NB4 (cell line): Measurements from ENCODE around the gene GABRG3.

Source experiments
- POLR2A ChIP-seq: IDR thresholded peaks from 2 replicates; pipeline ENCODE4 v1.6.1; 2011; ENCODE audit warnings: mild to moderate bottlenecking; ENCODE audit not compliant: insufficient read length; ENCODE audit errors: extremely low read depth
- TF ChIP-seq, protein P1 (sequence below): IDR thresholded peaks from one replicate; pipeline ENCODE4 v1.5.1; 2012; ENCODE audit warnings: low read depth, low read length

DNA sequence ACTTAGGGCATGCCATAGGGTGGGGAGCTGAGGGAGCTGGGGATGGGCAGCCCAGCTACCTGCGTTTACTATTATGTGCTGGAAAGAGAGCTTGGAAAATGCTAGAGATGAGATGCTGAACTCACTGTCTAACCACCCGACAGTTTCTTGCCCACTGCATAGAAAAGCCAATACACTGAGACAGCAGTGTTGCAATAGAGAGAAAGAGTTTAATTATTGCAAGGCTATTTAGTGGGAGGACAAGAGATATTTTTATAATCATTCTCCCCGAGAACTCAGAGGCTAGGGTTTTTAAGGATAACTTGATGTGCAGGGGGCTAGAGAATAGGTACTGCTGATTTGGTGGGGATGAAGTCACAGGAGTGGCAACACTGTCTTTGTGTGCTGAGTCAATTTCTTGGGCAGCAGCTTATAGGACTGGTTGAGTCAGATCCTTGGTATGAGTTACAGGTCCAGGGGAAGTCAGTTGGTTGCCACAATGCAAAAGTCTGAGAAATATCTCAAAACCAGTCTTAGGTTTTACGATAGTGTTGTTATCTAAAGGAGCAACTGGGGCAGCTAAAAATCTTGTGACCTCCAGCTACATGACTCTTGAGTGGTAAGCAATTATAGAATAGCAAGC lies 205.9 kb downstream of the GABRG3 start:
- TF ChIP-seq, protein P1, sequence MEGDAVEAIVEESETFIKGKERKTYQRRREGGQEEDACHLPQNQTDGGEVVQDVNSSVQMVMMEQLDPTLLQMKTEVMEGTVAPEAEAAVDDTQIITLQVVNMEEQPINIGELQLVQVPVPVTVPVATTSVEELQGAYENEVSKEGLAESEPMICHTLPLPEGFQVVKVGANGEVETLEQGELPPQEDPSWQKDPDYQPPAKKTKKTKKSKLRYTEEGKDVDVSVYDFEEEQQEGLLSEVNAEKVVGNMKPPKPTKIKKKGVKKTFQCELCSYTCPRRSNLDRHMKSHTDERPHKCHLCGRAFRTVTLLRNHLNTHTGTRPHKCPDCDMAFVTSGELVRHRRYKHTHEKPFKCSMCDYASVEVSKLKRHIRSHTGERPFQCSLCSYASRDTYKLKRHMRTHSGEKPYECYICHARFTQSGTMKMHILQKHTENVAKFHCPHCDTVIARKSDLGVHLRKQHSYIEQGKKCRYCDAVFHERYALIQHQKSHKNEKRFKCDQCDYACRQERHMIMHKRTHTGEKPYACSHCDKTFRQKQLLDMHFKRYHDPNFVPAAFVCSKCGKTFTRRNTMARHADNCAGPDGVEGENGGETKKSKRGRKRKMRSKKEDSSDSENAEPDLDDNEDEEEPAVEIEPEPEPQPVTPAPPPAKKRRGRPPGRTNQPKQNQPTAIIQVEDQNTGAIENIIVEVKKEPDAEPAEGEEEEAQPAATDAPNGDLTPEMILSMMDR: no peak
- TF ChIP-seq POLR2A: no peak
